ENCODE results near the gene PHF2.

PHF2 gene

GRCh38 chr9:93713716-93714115 is 137.3 kb downstream of the PHF2 start (continued):
- TF ChIP-seq ZNF530 (tag by site-specific recombination; IDR thresholded peaks at IDR 0.05; ENCODE audit: low read depth) (no peak), ZNF544 (tag by site-specific recombination; IDR thresholded peaks at IDR 0.05) (no peak), ZBTB8A (tag by site-specific recombination; IDR thresholded peaks at IDR 0.05) (no peak), ZNF354C (tag by site-specific recombination; IDR thresholded peaks at IDR 0.05; ENCODE audit: borderline replicate concordance, low read depth) (no peak), KLF7 (tag by site-specific recombination; IDR thresholded peaks at IDR 0.05; ENCODE audit: borderline replicate concordance) (no peak), ZBTB6 (tag by site-specific recombination; IDR thresholded peaks at IDR 0.05) (no peak)

DNA sequence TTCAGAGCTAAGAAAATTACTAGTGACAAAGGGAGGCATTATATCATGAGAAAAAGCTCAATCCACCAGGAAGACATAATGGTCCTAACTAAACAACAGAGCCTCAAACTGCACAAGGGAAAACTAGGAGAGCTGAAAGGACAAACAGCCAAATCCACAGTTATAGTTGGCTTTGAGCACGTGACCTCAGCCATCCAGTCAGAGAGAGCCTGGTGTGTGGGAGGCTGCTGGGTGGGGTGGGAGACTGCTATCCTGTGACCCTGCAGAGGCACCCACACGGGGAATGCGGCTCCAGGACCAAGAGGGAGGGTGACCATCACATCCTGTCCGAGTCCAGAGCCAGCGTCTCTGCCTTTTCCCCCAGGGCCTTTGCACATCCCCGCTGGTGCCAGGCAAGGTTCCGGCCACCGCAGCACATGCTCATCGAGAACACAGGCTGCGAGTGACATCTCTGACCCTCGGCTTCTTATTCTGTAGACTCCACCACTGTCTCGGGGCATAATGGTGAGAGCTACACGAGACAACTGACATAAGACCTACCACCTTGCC is 145.1 kb downstream of the PHF2 start:
- H3K4me1 ChIP-seq (ENCODE audit: control insufficient read depth, insufficient read depth, low read length): no peaks in the 10 kb centered on the region
- POLR2A ChIA-PET: no interaction called here
- H3K4me3 ChIP-seq (ENCODE audit: low read depth, low read length): no peak overlapping the region
- CTCF ChIA-PET: no interaction called here
- H3K27ac ChIP-seq (ENCODE audit: extremely low read depth, low read depth, low read length): no peak overlapping the region
- TF ChIP-seq SCRT2 (tag by site-specific recombination; IDR thresholded peaks at IDR 0.05): no peak
- no peaks in the 10 kb centered on the region for H3K36me3 ChIP-seq (ENCODE audit: control insufficient read depth in 2 of 2, insufficient read depth in 1 of 2, low read length in 2 of 2)
- H3K9me3 ChIP-seq (ENCODE audit: control insufficient read depth, insufficient read depth, low read depth, low read length): no peaks in the 10 kb centered on the region

- Histone ChIP-seq H3K4me1 (ENCODE audit: control insufficient read depth, insufficient read depth, low read length) (no peaks in the 10 kb centered on the region), H3K9me3 (ENCODE audit: control insufficient read depth, insufficient read depth, low read depth, low read length) (no peaks in the 10 kb centered on the region), H3K4me3 (ENCODE audit: low read depth, low read length) (no peak overlapping the region), H3K27ac (ENCODE audit: extremely low read depth, low read depth, low read length) (no peak overlapping the region), H3K36me3 (ENCODE audit: control insufficient read depth in 2 of 2, insufficient read depth in 1 of 2, low read length in 2 of 2) (no peaks in the 10 kb centered on the region)
- TF ChIP-seq ZNF473 (tag by site-specific recombination; IDR thresholded peaks at IDR 0.05): no peak
- TF ChIP-seq ZNF16 (tag by site-specific recombination; IDR thresholded peaks at IDR 0.05; ENCODE audit: low read depth): no peak
- no peak for TF ChIP-seq ZNF394 (tag by site-specific recombination; IDR thresholded peaks at IDR 0.05; ENCODE audit: borderline replicate concordance)
- no peak for TF ChIP-seq ZNF140 (tag by site-specific recombination; IDR thresholded peaks at IDR 0.05)
- TF ChIP-seq GLI4 (tag by site-specific recombination; IDR thresholded peaks at IDR 0.05): no peak
- no peak for TF ChIP-seq ZNF335 (tag by site-specific recombination; conservative IDR thresholded peaks at IDR 0.05)
- TF ChIP-seq ZNF747 (tag by site-specific recombination; IDR thresholded peaks at IDR 0.05): no peak
- TF ChIP-seq, protein P1, sequence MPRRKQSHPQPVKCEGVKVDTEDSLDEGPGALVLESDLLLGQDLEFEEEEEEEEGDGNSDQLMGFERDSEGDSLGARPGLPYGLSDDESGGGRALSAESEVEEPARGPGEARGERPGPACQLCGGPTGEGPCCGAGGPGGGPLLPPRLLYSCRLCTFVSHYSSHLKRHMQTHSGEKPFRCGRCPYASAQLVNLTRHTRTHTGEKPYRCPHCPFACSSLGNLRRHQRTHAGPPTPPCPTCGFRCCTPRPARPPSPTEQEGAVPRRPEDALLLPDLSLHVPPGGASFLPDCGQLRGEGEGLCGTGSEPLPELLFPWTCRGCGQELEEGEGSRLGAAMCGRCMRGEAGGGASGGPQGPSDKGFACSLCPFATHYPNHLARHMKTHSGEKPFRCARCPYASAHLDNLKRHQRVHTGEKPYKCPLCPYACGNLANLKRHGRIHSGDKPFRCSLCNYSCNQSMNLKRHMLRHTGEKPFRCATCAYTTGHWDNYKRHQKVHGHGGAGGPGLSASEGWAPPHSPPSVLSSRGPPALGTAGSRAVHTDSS (tag by site-specific recombination; IDR thresholded peaks at IDR 0.05): no peak
- no peak for TF ChIP-seq ZNF266 (tag by site-specific recombination; IDR thresholded peaks at IDR 0.05; ENCODE audit: low read depth)
- TF ChIP-seq ZNF560 (tag by site-specific recombination; IDR thresholded peaks at IDR 0.05; ENCODE audit: borderline replicate concordance): no peak
- TF ChIP-seq ZSCAN16 (tag by site-specific recombination; IDR thresholded peaks at IDR 0.05): no peak
- TF ChIP-seq ZNF211 (tag by site-specific recombination; IDR thresholded peaks at IDR 0.05; ENCODE audit: low read depth): no peak
- no peak for TF ChIP-seq ZNF202 (tag by site-specific recombination; IDR thresholded peaks at IDR 0.05; ENCODE audit: borderline replicate concordance)
- TF ChIP-seq HOXD13 (CRISPR knock-in tag; IDR thresholded peaks at IDR 0.05; ENCODE audit: borderline replicate concordance): no peak
- TF ChIP-seq ZNF239 (tag by site-specific recombination; IDR thresholded peaks at IDR 0.05): no peak
- TF ChIP-seq ZNF175 (tag by site-specific recombination; IDR thresholded peaks at IDR 0.05): no peak
- no peak for TF ChIP-seq ZBTB6 (tag by site-specific recombination; IDR thresholded peaks at IDR 0.05)
- TF ChIP-seq, protein P2, sequence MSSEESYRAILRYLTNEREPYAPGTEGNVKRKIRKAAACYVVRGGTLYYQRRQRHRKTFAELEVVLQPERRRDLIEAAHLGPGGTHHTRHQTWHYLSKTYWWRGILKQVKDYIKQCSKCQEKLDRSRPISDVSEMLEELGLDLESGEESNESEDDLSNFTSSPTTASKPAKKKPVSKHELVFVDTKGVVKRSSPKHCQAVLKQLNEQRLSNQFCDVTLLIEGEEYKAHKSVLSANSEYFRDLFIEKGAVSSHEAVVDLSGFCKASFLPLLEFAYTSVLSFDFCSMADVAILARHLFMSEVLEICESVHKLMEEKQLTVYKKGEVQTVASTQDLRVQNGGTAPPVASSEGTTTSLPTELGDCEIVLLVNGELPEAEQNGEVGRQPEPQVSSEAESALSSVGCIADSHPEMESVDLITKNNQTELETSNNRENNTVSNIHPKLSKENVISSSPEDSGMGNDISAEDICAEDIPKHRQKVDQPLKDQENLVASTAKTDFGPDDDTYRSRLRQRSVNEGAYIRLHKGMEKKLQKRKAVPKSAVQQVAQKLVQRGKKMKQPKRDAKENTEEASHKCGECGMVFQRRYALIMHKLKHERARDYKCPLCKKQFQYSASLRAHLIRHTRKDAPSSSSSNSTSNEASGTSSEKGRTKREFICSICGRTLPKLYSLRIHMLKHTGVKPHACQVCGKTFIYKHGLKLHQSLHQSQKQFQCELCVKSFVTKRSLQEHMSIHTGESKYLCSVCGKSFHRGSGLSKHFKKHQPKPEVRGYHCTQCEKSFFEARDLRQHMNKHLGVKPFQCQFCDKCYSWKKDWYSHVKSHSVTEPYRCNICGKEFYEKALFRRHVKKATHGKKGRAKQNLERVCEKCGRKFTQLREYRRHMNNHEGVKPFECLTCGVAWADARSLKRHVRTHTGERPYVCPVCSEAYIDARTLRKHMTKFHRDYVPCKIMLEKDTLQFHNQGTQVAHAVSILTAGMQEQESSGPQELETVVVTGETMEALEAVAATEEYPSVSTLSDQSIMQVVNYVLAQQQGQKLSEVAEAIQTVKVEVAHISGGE (tag by site-specific recombination; conservative IDR thresholded peaks at IDR 0.05; ENCODE audit: low read depth): no peak
- TF ChIP-seq, protein P3, sequence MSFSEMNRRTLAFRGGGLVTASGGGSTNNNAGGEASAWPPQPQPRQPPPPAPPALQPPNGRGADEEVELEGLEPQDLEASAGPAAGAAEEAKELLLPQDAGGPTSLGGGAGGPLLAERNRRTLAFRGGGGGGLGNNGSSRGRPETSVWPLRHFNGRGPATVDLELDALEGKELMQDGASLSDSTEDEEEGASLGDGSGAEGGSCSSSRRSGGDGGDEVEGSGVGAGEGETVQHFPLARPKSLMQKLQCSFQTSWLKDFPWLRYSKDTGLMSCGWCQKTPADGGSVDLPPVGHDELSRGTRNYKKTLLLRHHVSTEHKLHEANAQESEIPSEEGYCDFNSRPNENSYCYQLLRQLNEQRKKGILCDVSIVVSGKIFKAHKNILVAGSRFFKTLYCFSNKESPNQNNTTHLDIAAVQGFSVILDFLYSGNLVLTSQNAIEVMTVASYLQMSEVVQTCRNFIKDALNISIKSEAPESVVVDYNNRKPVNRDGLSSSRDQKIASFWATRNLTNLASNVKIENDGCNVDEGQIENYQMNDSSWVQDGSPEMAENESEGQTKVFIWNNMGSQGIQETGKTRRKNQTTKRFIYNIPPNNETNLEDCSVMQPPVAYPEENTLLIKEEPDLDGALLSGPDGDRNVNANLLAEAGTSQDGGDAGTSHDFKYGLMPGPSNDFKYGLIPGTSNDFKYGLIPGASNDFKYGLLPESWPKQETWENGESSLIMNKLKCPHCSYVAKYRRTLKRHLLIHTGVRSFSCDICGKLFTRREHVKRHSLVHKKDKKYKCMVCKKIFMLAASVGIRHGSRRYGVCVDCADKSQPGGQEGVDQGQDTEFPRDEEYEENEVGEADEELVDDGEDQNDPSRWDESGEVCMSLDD (tag by site-specific recombination; IDR thresholded peaks at IDR 0.05): no peak
- POLR2A ChIA-PET: no interaction called here
- CTCF ChIA-PET: no interaction called here
These were observed 148.5 kb downstream of the PHF2 start for GRCh38 chr9:93724852-93725251.

Data from HEK293 (cell line).